Ascending aorta (tissue), 2 donors: Measurements from ENCODE around the gene CCT8. TPM values are rescaled to one million over a fixed set of nuclear protein-coding genes. Genes with fewer than 3 reads are reported as not detected.

Experiments used
- DNase-seq, 2 donors: peaks; one replicate each; pipeline ENCODE4 v3.0.0-alpha.2; 2019; ENCODE audit warnings: low spot score in 2 of 2
- H3K27ac ChIP-seq, 2 donors: fragments of 200-600 bp; sonication (generic); one replicate each; pipeline ENCODE4 v1.5.1; 2016 to 2017; ENCODE audit warnings: mild to moderate bottlenecking in 1 of 2
- H3K27me3 ChIP-seq: fragments of 200-600 bp; sonication (generic); one replicate; pipeline ENCODE4 v1.5.1; 2017
- H3K36me3 ChIP-seq, 2 donors: fragments of 200-600 bp; sonication (generic); one replicate each; pipeline ENCODE4 v1.5.1; 2016
- H3K4me1 ChIP-seq, 2 donors: fragments of 200-600 bp; sonication (generic); one replicate each; pipeline ENCODE4 v1.5.1; 2016 to 2017; ENCODE audit warnings: mild to moderate bottlenecking in 1 of 2
- H3K4me3 ChIP-seq, 2 donors: fragments of 200-600 bp; sonication (generic); one replicate each; pipeline ENCODE4 v1.5.1; 2016 to 2017; ENCODE audit warnings: mild to moderate bottlenecking in 1 of 2
- H3K9me3 ChIP-seq, 2 donors: fragments of 200-600 bp; sonication (generic); one replicate each; pipeline ENCODE4 v1.5.1; 2016
- intact Hi-C: fragments of 100-400 bp; cut with DNase I; formaldehyde crosslinking; loops from one replicate; pipeline ENCODE4 v1.15.1; 2023
- total RNA-seq: library from RNA; depleted of rRNA; stranded (reverse); fragments of >200 nt; gene quantifications from one replicate; pipeline ENCODE4 v1.1.0, GENCODE V29; 2016
- TF ChIP-seq, protein P1 (sequence below), 3 experiments: fragments of 200-600 bp in 2 of 3; fragments of 450-650 bp in 1 of 3; sonication (generic) in 2 of 3; IDR thresholded peaks; one replicate each; pipeline ENCODE4 v1.5.1; 2016 to 2019; ENCODE audit warnings: antibody characterized with exemption in 3 of 3, mild to moderate bottlenecking in 1 of 3, moderate library complexity in 1 of 3

CCT8 gene
- total RNA-seq, 1 donor from 2014 or later = 36.7 TPM

DNA sequence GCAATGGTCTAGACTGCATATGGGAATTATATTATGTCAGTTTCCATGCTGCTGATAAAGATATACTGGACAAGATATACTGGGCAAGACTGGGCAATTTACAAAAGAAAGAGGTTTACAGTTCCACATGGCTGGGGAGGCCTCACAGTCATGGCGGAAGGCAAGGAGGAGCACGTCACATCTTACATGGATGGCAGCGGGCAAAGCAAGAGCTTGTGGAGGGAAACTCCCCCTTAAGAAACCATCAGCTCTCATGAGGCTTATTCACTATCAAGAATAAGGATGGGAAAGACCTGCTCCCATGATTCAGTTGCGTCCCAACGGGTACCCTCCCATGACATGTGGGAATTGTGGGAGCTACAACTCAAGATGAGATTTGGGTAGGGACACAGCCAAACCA, 21.2 kb downstream of the CCT8 start:
- H3K9me3 ChIP-seq = no peaks in the 10 kb centered on the region
- TF ChIP-seq, protein P1, sequence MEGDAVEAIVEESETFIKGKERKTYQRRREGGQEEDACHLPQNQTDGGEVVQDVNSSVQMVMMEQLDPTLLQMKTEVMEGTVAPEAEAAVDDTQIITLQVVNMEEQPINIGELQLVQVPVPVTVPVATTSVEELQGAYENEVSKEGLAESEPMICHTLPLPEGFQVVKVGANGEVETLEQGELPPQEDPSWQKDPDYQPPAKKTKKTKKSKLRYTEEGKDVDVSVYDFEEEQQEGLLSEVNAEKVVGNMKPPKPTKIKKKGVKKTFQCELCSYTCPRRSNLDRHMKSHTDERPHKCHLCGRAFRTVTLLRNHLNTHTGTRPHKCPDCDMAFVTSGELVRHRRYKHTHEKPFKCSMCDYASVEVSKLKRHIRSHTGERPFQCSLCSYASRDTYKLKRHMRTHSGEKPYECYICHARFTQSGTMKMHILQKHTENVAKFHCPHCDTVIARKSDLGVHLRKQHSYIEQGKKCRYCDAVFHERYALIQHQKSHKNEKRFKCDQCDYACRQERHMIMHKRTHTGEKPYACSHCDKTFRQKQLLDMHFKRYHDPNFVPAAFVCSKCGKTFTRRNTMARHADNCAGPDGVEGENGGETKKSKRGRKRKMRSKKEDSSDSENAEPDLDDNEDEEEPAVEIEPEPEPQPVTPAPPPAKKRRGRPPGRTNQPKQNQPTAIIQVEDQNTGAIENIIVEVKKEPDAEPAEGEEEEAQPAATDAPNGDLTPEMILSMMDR (IDR thresholded peaks at IDR 0.05) = no peak
- H3K27ac ChIP-seq = no peak overlapping the region
- intact Hi-C loops = no loop called here
- DNase-seq = no peak
- no peaks in the 10 kb centered on the region for H3K4me1 ChIP-seq
- H3K27me3 ChIP-seq = no peaks in the 10 kb centered on the region
- H3K36me3 ChIP-seq = peaks cover 74 to 90% of the 10 kb centered on the region in 2 donors
- H3K4me3 ChIP-seq = no peak overlapping the region

DNA sequence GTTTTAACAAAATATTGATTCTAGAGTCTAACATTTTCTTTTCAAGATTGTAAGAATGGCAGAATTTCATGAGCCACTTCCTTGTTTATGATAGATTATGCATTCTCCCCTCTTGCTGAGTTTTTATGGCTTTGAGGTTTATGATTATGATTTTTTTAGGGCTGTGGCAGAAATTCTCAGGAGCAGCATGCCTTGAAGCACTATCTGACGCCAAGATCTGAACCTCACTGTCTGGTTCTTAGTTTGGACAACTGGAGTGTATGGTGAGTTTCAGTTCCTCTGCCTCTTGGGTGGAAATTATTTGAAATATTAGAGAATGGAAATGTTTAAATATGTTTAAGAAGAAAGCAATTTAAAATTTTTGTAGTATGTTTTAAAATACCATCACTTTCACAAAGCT, 38.8 kb downstream of the CCT8 start:
- no peaks in the 10 kb centered on the region for H3K27me3 ChIP-seq
- DNase-seq = no peak
- intact Hi-C loops = no loop called here
- H3K27ac ChIP-seq = no peak overlapping the region
- H3K9me3 ChIP-seq = no peaks in the 10 kb centered on the region
- peaks cover 0 to 2% of the 10 kb centered on the region in 2 donors for H3K4me1 ChIP-seq
- peaks cover 68 to 73% of the 10 kb centered on the region in 2 donors for H3K36me3 ChIP-seq
- TF ChIP-seq, protein P1 (IDR thresholded peaks at IDR 0.05) = no peak
- no peak overlapping the region for H3K4me3 ChIP-seq

DNA sequence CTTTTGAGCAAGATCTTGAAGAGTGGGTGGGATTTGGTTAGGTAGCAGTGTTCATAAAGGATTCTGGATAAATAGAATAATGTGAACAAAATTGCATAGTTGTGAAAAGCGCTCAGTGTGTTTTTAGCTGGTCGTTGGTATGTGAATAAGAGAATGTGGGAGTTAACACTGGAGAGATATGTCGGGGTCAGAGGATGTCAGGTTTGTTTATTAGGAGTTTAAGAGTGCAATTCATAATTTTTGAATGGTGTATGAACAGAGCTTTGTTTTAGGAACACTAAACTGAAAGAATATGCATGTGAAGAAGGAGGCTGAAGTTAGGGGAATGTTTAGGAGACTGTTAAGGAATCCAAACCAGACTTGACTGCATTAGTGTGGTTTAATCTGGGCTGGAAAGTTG, 39.6 kb downstream of the CCT8 start:
- Histone ChIP-seq H3K9me3 (no peaks in the 10 kb centered on the region), H3K36me3 (peaks cover 62 to 65% of the 10 kb centered on the region in 2 donors), H3K27me3 (no peaks in the 10 kb centered on the region), H3K27ac (no peak overlapping the region), H3K4me3 (no peak overlapping the region), H3K4me1 (peaks cover 0 to 2% of the 10 kb centered on the region in 2 donors)
- intact Hi-C loops = no loop called here
- TF ChIP-seq, protein P1 (IDR thresholded peaks at IDR 0.05) = no peak
- DNase-seq = no peak

DNA sequence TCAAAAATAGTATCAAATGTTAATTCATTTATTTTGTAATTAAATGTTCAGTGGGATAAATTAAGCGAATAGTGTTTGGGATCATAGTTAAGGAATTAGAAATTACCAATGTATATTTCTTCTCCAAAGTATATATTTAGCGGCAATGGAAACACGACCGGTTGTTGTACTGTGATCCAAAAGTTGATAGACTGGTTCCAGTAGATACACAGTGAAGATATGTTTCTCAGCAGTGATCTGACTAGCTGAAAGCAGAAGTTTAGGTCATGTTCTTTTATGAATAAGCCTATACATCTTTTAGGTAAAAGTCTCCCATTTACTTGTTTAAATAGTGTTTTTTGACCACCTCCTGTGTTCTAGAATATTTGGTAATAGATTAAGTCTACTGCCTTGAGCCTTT, 40.1 kb downstream of the CCT8 start:
- Histone ChIP-seq H3K4me3 (no peak overlapping the region), H3K27ac (no peak overlapping the region), H3K9me3 (no peaks in the 10 kb centered on the region), H3K4me1 (no peaks in the 10 kb centered on the region), H3K36me3 (peaks cover 59 to 64% of the 10 kb centered on the region in 2 donors), H3K27me3 (no peaks in the 10 kb centered on the region)
- TF ChIP-seq, protein P1 (IDR thresholded peaks at IDR 0.05) = no peak
- DNase-seq = no peak
- intact Hi-C loops = no loop called here

DNA sequence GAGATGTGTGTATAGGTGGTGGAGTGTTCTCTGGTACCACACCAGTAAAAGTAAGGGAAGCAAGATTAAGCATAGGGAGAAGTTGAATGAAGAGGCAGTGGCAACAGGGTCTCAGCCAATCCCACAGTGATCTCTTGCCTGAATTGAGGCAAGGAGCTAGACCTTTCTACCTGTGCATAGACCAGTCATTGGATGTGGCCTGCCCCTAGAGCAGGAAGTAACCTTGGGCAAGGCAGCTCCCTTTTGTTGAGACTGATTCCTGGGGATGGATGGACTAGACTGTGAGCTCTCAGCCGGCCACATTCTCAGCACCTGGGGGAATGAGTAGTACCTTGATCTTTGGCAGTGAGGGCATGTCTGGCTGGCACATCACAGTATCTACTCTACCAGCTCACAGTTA, 42.5 kb downstream of the CCT8 start:
- H3K9me3 ChIP-seq = no peaks in the 10 kb centered on the region
- DNase-seq = no peak
- H3K27ac ChIP-seq = no peak overlapping the region
- H3K4me1 ChIP-seq = peaks cover 2 to 3% of the 10 kb centered on the region in 2 donors
- H3K27me3 ChIP-seq = no peaks in the 10 kb centered on the region
- TF ChIP-seq, protein P1 (IDR thresholded peaks at IDR 0.05) = no peak
- intact Hi-C loops = no loop called here
- H3K36me3 ChIP-seq = peaks cover 37 to 48% of the 10 kb centered on the region in 2 donors
- no peak overlapping the region for H3K4me3 ChIP-seq

DNA sequence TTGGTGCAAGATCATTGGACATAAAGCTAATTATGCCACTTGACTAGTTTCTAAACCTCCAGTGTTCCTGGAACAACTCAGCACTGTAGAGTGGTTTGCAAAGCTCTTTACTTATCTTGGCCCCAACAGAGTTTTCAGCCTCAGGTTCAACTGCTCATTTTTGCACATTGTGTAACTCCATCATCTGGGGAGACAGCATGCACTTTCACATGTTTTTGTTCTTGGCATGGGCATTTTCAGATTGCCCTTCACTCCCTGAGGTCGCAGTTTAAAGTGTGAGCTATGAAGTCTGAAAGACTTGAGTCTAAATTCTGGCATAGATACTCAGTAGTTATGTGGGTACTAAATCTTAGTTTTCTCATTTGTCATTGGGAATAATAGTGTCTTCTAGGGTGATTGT, 43.9 kb downstream of the CCT8 start:
- no peak for DNase-seq
- Histone ChIP-seq H3K36me3 (peaks cover 23 to 41% of the 10 kb centered on the region in 2 donors), H3K27me3 (no peaks in the 10 kb centered on the region), H3K27ac (no peak overlapping the region), H3K4me3 (no peak overlapping the region), H3K4me1 (peaks cover 3 to 8% of the 10 kb centered on the region in 2 donors), H3K9me3 (no peaks in the 10 kb centered on the region)
- intact Hi-C loops = no loop called here
- TF ChIP-seq, protein P1 (IDR thresholded peaks at IDR 0.05) = no peak
